Measurements from ENCODE around the gene CMTM6. TPM values are rescaled to one million over a fixed set of nuclear protein-coding genes. Genes with fewer than 3 reads are reported as not detected.
"Not testable (repeated sequence)": the region's sequence is repeated elsewhere in the genome, so short reads cannot be mapped to it uniquely, and the experiment has no call there.

CMTM6 gene
- total RNA-seq, 2 donors from 2014 or later, result 20.2 to 40.9 TPM

DNA sequence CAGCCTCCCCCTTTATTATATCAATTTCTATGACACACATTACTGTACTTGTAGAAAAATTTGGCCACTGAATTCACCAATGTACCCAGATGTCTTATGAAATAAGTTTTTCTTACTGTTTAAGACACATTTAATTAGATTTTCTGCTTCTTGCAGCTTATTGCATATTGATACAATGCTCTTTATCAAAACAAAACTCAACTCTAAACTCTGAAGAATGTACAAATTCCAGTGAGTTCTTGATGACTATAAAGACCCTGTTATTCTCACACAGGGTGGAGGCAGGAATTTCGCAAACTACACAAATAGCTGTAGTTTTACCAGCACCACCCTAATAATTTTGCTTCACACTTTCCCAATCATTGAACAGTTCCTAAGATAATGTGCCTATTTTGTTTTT, 22.0 kb downstream of the CMTM6 start:
- 44 to 91% methylated on average over 1 of the region's 1 CpG for WGBS, 2 donors
- TF ChIP-seq CTCF (IDR thresholded peaks at IDR 0.05) (no peak), POLR2A (IDR thresholded peaks at IDR 0.05) (no peak)
- Histone ChIP-seq H3K4me3 (no peak overlapping the region), H3K36me3 (replicated peaks in 1 of 2; ENCODE audit: insufficient read depth in 1 of 2, low read depth in 2 of 2) (no peaks in the 10 kb centered on the region), H3K4me1 (no peaks in the 10 kb centered on the region), H3K27me3 (no peaks in the 10 kb centered on the region), H3K27ac (no peak overlapping the region), H3K9me3 (no peaks in the 10 kb centered on the region)
- no peak for DNase-seq
- ATAC-seq, result no peak
- intact Hi-C loops (cut with DNase I), result no loop called here

GRCh38 chr3:32474201-32474600, 28.5 kb downstream of the CMTM6 start:
- ATAC-seq, result no peak

DNA sequence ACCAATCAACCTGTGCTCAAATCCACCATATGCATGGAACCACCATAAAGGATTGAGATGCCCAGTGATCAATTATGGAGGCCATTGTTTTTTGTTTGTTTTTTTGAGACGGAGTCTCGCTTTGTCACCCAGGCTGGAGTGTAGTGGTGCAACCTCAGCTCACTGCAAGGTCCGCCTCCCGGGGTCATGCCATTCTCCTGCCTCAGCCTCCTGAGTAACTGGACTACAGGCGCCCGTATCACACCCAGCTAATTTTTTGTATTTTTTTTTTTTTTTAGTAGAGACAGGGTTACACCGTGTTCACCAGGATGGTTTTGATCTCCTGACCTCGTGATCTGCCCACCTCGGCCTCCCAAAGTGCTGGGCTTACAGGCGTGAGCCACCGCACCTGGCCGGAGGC, 30.5 kb downstream of the CMTM6 start:
- 92 to 93% methylated on average over 9 to 12 of the region's 12 CpGs for WGBS, 2 donors
- intact Hi-C loops (cut with DNase I), result loop anchor here (10.0 kb wide), 1 partner anchor 297 kb away; no protein-coding TSS in a partner anchor
- H3K27ac ChIP-seq; H3K9me3 ChIP-seq; DNase-seq; H3K27me3 ChIP-seq; ATAC-seq; H3K4me3 ChIP-seq; H3K36me3 ChIP-seq (replicated peaks in 1 of 2; ENCODE audit: insufficient read depth in 1 of 2, low read depth in 2 of 2): not testable (repeated sequence)
- H3K4me1 ChIP-seq, result peaks cover 33% of the 10 kb centered on the region

More at GRCh38 chr3:32474201-32474600, 28.5 kb downstream of the CMTM6 start:
- Histone ChIP-seq H3K9me3 (no peaks in the 10 kb centered on the region), H3K27ac (no peak overlapping the region), H3K27me3 (no peaks in the 10 kb centered on the region), H3K36me3 (replicated peaks in 1 of 2; ENCODE audit: insufficient read depth in 1 of 2, low read depth in 2 of 2) (no peaks in the 10 kb centered on the region), H3K4me1 (peaks cover 15% of the 10 kb centered on the region), H3K4me3 (no peak overlapping the region)
- intact Hi-C loops (cut with DNase I), result loop anchor here (10.0 kb wide), 1 partner anchor 299 kb away; no protein-coding TSS in a partner anchor
- TF ChIP-seq POLR2A (IDR thresholded peaks at IDR 0.05) (no peak), CTCF (IDR thresholded peaks at IDR 0.05) (no peak)
- no peak for DNase-seq
- 63 to 70% methylated on average over 2 of the region's 2 CpGs for WGBS, 2 donors

DNA sequence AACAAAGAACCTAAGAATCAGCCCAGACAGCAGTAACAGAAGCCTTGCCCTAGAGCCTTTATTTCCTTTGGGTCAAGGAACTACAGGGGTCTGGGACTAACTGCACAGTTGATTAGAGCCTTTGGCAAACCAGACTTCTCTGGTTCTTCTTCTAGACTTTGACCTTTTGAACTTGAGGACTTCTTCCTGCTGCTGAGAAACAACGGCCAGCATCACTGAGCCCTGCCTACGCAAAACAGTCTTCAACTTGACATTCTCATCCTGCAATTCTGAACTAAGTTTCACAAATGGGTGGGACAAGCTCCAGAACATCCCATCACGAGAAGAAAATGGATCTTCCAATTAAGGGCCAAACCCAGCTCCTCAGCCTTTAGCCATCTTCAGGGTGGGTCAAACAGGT, 31.4 kb downstream of the CMTM6 start:
- 85 to 90% methylated on average over 3 of the region's 3 CpGs for WGBS, 2 donors
- intact Hi-C loops (cut with DNase I), result loop anchor here (10.0 kb wide), 1 partner anchor 296 kb away; no protein-coding TSS in a partner anchor
- Histone ChIP-seq H3K9me3 (no peaks in the 10 kb centered on the region), H3K4me1 (peaks cover 33% of the 10 kb centered on the region), H3K36me3 (replicated peaks in 1 of 2; ENCODE audit: insufficient read depth in 1 of 2, low read depth in 2 of 2) (no peaks in the 10 kb centered on the region), H3K27ac (no peak overlapping the region), H3K4me3 (no peak overlapping the region), H3K27me3 (no peaks in the 10 kb centered on the region)
- no peak for DNase-seq
- ATAC-seq, result no peak
- TF ChIP-seq POLR2A (IDR thresholded peaks at IDR 0.05) (no peak), CTCF (IDR thresholded peaks at IDR 0.05) (no peak)

- no peak overlapping the region for H3K4me3 ChIP-seq
- no peaks in the 10 kb centered on the region for H3K36me3 ChIP-seq (replicated peaks in 1 of 2; ENCODE audit: insufficient read depth in 1 of 2, low read depth in 2 of 2)
- 85 to 90% methylated on average over 5 of the region's 5 CpGs for WGBS, 2 donors
- peak overlapping the region in 3 of 4 donors; percentile 59 to 77 (median 67) for H3K27ac ChIP-seq
- ATAC-seq (no peak), DNase-seq (no peak)
- H3K27me3 ChIP-seq, result no peaks in the 10 kb centered on the region
- H3K4me1 ChIP-seq, result peaks cover 33% of the 10 kb centered on the region
- TF ChIP-seq CTCF (IDR thresholded peaks at IDR 0.05), result no peak
- TF ChIP-seq POLR2A (IDR thresholded peaks at IDR 0.05), result no peak
- intact Hi-C loops (cut with DNase I), result loop anchor here (10.0 kb wide), 1 partner anchor 296 kb away; no protein-coding TSS in a partner anchor
- H3K9me3 ChIP-seq, result no peaks in the 10 kb centered on the region
Observed at GRCh38 chr3:32470362-32470761, 32.3 kb downstream of the CMTM6 start.
